A673 (cell line): Measurements from ENCODE around the gene GRAMD2A. TPM values are rescaled to one million over a fixed set of nuclear protein-coding genes. Genes with fewer than 3 reads are reported as not detected.
A peak's percentile ranks its signal among the peaks of the same experiment; 100 is the strongest.

Source experiments
- BruUV-seq: library from RNA; stranded (reverse); fragments of 400-500 nt; replicated peaks from 2 replicates; lab custom pipeline; 2021; lab: Mats Ljungman, UMichigan
- CTCF ChIA-PET: fragments of 300-600 bp; sonication (Branson Sonifier 250); formaldehyde crosslinking; loops from one replicate; lab custom pipeline; 2022; ENCODE audit warnings: antibody characterized with exemption; lab: Charles Lee
- POLR2A ChIA-PET: fragments of 300-600 bp; sonication (Branson Sonifier 250); formaldehyde crosslinking; loops from one replicate; lab custom pipeline; 2022; ENCODE audit warnings: antibody characterized with exemption; ENCODE audit not compliant: low non-redundant PET; lab: Charles Lee
- DNase-seq: peaks from one replicate; pipeline ENCODE4 v3.0.0-alpha.2; 2015; ENCODE audit warnings: low spot score
- H3K27ac ChIP-seq: fragments of 200-600 bp; sonication (generic); 2 replicates; pipeline ENCODE4 v1.5.1; 2016; ENCODE audit warnings: mixed run types, low read depth, mild to moderate bottlenecking, mixed read lengths, antibody characterized with exemption, low read length; ENCODE audit not compliant: poor library complexity, severe bottlenecking
- H3K27me3 ChIP-seq: fragments of 200-600 bp; sonication (generic); replicated peaks from 2 replicates; pipeline ENCODE4 v1.6.1; 2017; ENCODE audit warnings: mixed run types, low read depth, mild to moderate bottlenecking, mixed read lengths, antibody characterized with exemption, low read length; ENCODE audit not compliant: insufficient read depth, poor library complexity
- H3K36me3 ChIP-seq: fragments of 200-600 bp; sonication (generic); 2 replicates; pipeline ENCODE4 v1.6.1; 2016; ENCODE audit warnings: mixed run types, mild to moderate bottlenecking, mixed read lengths, antibody characterized with exemption, low read length; ENCODE audit not compliant: insufficient read depth, poor library complexity, severe bottlenecking
- H3K4me1 ChIP-seq: fragments of 200-600 bp; sonication (generic); 2 replicates; pipeline ENCODE4 v1.6.1; 2017; ENCODE audit warnings: mixed run types, mild to moderate bottlenecking, mixed read lengths, antibody characterized with exemption, low read length; ENCODE audit not compliant: insufficient read depth, poor library complexity, severe bottlenecking
- H3K4me3 ChIP-seq: fragments of 200-600 bp; sonication (generic); 2 replicates; pipeline ENCODE4 v1.5.1; 2016; ENCODE audit warnings: low read depth, mixed run types, mild to moderate bottlenecking, mixed read lengths, low read length; ENCODE audit not compliant: poor library complexity, severe bottlenecking
- H3K9me3 ChIP-seq: fragments of 200-600 bp; sonication (generic); 2 replicates; pipeline ENCODE4 v1.6.1; 2016; ENCODE audit warnings: mixed run types, low read depth, mild to moderate bottlenecking, mixed read lengths, antibody characterized with exemption, low read length; ENCODE audit not compliant: poor library complexity, severe bottlenecking
- CTCF ChIP-seq: fragments of 300-800, 200-600 bp; sonication (generic); conservative IDR thresholded peaks from 2 replicates; pipeline ENCODE4 v1.5.1; 2017; ENCODE audit warnings: low read depth, mild to moderate bottlenecking, antibody characterized with exemption, low read length, moderate library complexity, mixed read lengths
- EZH2 ChIP-seq: fragments of 200-600 bp; sonication (generic); IDR thresholded peaks from 2 replicates; pipeline ENCODE4 v1.6.1; 2017; ENCODE audit warnings: borderline replicate concordance, low read depth, mild to moderate bottlenecking, mixed read lengths, antibody characterized with exemption, low read length; ENCODE audit not compliant: poor library complexity, severe bottlenecking
- intact Hi-C: fragments of 100-400 bp; cut with micrococcal nuclease; formaldehyde crosslinking; loops from one replicate; pipeline ENCODE4 v1.10.0; 2022; ENCODE audit not compliant: unreplicated experiment
- total RNA-seq: library from RNA; stranded (reverse); gene quantifications from 2 replicates; pipeline ENCODE4 v1.2.3, GENCODE V29; 2021

Gene GRAMD2A
- total RNA-seq, 1 experiment from 2014 or later, result 0.43 TPM

GRCh38 chr15:72202302-72202701, 4.7 kb upstream of the GRAMD2A start:
- Histone ChIP-seq H3K4me1 (no peaks in the 10 kb centered on the region), H3K9me3 (no peaks in the 10 kb centered on the region), H3K4me3 (no peak overlapping the region), H3K27me3 (no peaks in the 10 kb centered on the region), H3K27ac (no peak overlapping the region), H3K36me3 (peaks cover 95% of the 10 kb centered on the region)
- TF ChIP-seq CTCF (no peak), EZH2 (no peak)
- no TSS peak for BruUV-seq
- ChIA-PET CTCF (no interaction called here), POLR2A (no interaction called here)
- intact Hi-C loops, result no loop called here
- DNase-seq, result no peak

- POLR2A ChIA-PET, result no interaction called here
These were observed 3.9 kb upstream of the GRAMD2A start for GRCh38 chr15:72201391-72201921.

GRCh38 chr15:72200395-72201237, 3.0 kb upstream of the GRAMD2A start:
- intact Hi-C loops, result no loop called here
- DNase-seq, result no peak
- Histone ChIP-seq H3K27ac (peak overlapping the region; percentile 21), H3K9me3 (no peaks in the 10 kb centered on the region), H3K36me3 (peaks cover 78% of the 10 kb centered on the region), H3K4me1 (no peaks in the 10 kb centered on the region), H3K4me3 (no peak overlapping the region), H3K27me3 (no peaks in the 10 kb centered on the region)
- ChIA-PET CTCF (interaction anchor here (0.5 kb wide), 1 partner anchor 140 kb away, joined by 5 read pairs; no protein-coding TSS in a partner anchor), POLR2A (no interaction called here)
- TF ChIP-seq CTCF (no peak), EZH2 (no peak)
- no TSS peak for BruUV-seq

More at GRCh38 chr15:72201391-72201921, 3.9 kb upstream of the GRAMD2A start:
- intact Hi-C loops, result no loop called here
- no peak overlapping the region for H3K27ac ChIP-seq
- H3K27me3 ChIP-seq, result no peaks in the 10 kb centered on the region
- H3K4me1 ChIP-seq, result no peaks in the 10 kb centered on the region
- no peaks in the 10 kb centered on the region for H3K9me3 ChIP-seq
- no TSS peak for BruUV-seq
- H3K36me3 ChIP-seq, result peaks cover 86% of the 10 kb centered on the region
- no peak overlapping the region for H3K4me3 ChIP-seq
- DNase-seq, result no peak
- CTCF ChIA-PET, result no interaction called here
- TF ChIP-seq CTCF (no peak), EZH2 (no peak)
